Astrocyte of the cerebellum (primary cell): Measurements from ENCODE around the gene AKIP1.

Source experiments
- DNase-seq: peaks from one replicate; pipeline ENCODE4 v3.0.0-alpha.2; 2011; ENCODE audit warnings: low read depth
- H3K4me3 ChIP-seq: 2 replicates; pipeline ENCODE4 v1.5.1; 2011; ENCODE audit warnings: mild to moderate bottlenecking, low read depth, low read length, moderate library complexity
- CTCF ChIP-seq: IDR thresholded peaks from 2 replicates; pipeline ENCODE4 v1.5.1; 2012; ENCODE audit warnings: low read length, low read depth, moderate library complexity, mild to moderate bottlenecking; ENCODE audit errors: missing control alignments
- in situ Hi-C: cut with HindIII; loops from 2 replicates; pipeline ENCODE4 v1.10.0; 2017; ENCODE audit warnings: low sequenced_read_pairs

AKIP1 gene

GRCh38 chr11:8967184-8967583 is 56.2 kb downstream of the AKIP1 start:
- in situ Hi-C loops, result no loop called here
- no peak for DNase-seq
- H3K4me3 ChIP-seq, result no peak overlapping the region
- TF ChIP-seq CTCF, result no peak
